B cell (primary cell): ENCODE measurements around the gene CSF1. TPM values are rescaled to one million over a fixed set of nuclear protein-coding genes. Genes with fewer than 3 reads are reported as not detected.

Source experiments
- ATAC-seq: fragments of 200-7000 bp; cut with Tn5 transposase; one replicate; pipeline ENCODE4 v1.10.0; 2021; ENCODE audit warnings: low read depth, mild to moderate bottlenecking, moderate number of reproducible peaks, moderate library complexity
- CTCF ChIA-PET: fragments of 350-600 bp; sonication (Branson Sonifier 250); formaldehyde crosslinking; loops from one replicate; lab custom pipeline; 2021; ENCODE audit warnings: antibody characterized with exemption, inconsistent platforms; lab: Charles Lee
- POLR2A ChIA-PET: fragments of 350-600 bp; sonication (Branson Sonifier 250); formaldehyde crosslinking; loops from one replicate; lab custom pipeline; 2021; ENCODE audit warnings: antibody characterized with exemption; lab: Charles Lee
- DNase-seq: peaks from one replicate; pipeline ENCODE4 v3.0.0; 2013
- H2AFZ ChIP-seq: 2 replicates; pipeline ENCODE4 v1.6.1; 2012; ENCODE audit warnings: mild to moderate bottlenecking, low read depth, low read length; ENCODE audit not compliant: insufficient read depth, poor library complexity, severe bottlenecking
- H3K27ac ChIP-seq, 2 donors: 1 replicate in 1 of 2; 2 replicates in 1 of 2; pipeline ENCODE4 v1.5.1; 2012 to 2013; ENCODE audit warnings: low read length in 2 of 2, mild to moderate bottlenecking in 2 of 2, moderate library complexity in 1 of 2
- H3K27me3 ChIP-seq, 4 experiments: fragments of 200-600 bp in 1 of 4; sonication (generic) in 1 of 4; replicated peaks in 1 of 4; 1 replicate in 2 of 4; 2 replicates in 2 of 4; pipeline versions ENCODE4 v1.6.1 to v1.7.0; 2013 to 2016; ENCODE audit warnings: low read length in 3 of 4, mild to moderate bottlenecking in 2 of 4, mixed read lengths in 1 of 4, moderate library complexity in 1 of 4; ENCODE audit not compliant: insufficient read depth in 4 of 4, control insufficient read depth in 3 of 4; ENCODE audit errors: control extremely low read depth in 1 of 4
- H3K36me3 ChIP-seq, 2 experiments: replicated peaks in 1 of 2; 1 replicate in 1 of 2; 2 replicates in 1 of 2; pipeline versions ENCODE4 v1.6.1 to v1.7.1; 2013; ENCODE audit warnings: low read length in 1 of 2; ENCODE audit not compliant: insufficient read depth in 2 of 2, control insufficient read depth in 1 of 2; ENCODE audit errors: control extremely low read depth in 1 of 2, extremely low read depth in 1 of 2
- H3K4me1 ChIP-seq, 2 donors: fragments of 200-600 bp in 1 of 2; sonication (generic) in 1 of 2; 1 replicate in 1 of 2; 2 replicates in 1 of 2; pipeline versions ENCODE4 v1.5.1 to v1.6.1; 2013 to 2017; ENCODE audit warnings: low read length in 2 of 2; ENCODE audit not compliant: control insufficient read depth in 2 of 2, insufficient read depth in 2 of 2
- H3K4me2 ChIP-seq: replicated peaks from 2 replicates; pipeline ENCODE3; 2012; ENCODE audit warnings: mild to moderate bottlenecking, low read depth, low read length; ENCODE audit not compliant: poor library complexity, severe bottlenecking
- H3K4me3 ChIP-seq, 5 experiments: fragments of 200-600 bp in 1 of 5; sonication (generic) in 1 of 5; 1 replicate in 3 of 5; 2 replicates in 2 of 5; pipeline versions ENCODE4 v1.5.1 to v1.7.0; 2011 to 2016; ENCODE audit warnings: low read length in 4 of 5, mild to moderate bottlenecking in 4 of 5, low read depth in 2 of 5, control low read depth in 1 of 5, moderate library complexity in 1 of 5; ENCODE audit not compliant: insufficient read depth in 1 of 5; ENCODE audit errors: control extremely low read depth in 1 of 5, extremely low read depth in 1 of 5
- H3K79me2 ChIP-seq: fragments of 200-600 bp; sonication (generic); one replicate; pipeline ENCODE4 v1.6.0; 2016; ENCODE audit warnings: low read length; ENCODE audit not compliant: control insufficient read depth, insufficient read depth
- H3K9ac ChIP-seq: fragments of 200-600 bp; sonication (generic); 2 replicates; pipeline ENCODE4 v1.6.1; 2017; ENCODE audit warnings: mild to moderate bottlenecking, low read length, moderate library complexity
- H3K9me3 ChIP-seq, 3 donors: one replicate each; pipeline versions ENCODE4 v1.6.1 to v1.7.1; 2013; ENCODE audit warnings: low read length in 2 of 3; ENCODE audit not compliant: control insufficient read depth in 2 of 3, insufficient read depth in 1 of 3; ENCODE audit errors: control extremely low read depth in 1 of 3
- H4K20me1 ChIP-seq: 2 replicates; pipeline ENCODE4 v1.6.0; 2012; ENCODE audit warnings: mild to moderate bottlenecking, low read length; ENCODE audit not compliant: insufficient read depth, control insufficient read depth, poor library complexity, severe bottlenecking
- H3K27ac Mint-ChIP-seq: one replicate; pipeline ENCODE4 v1.8.0; 2021; ENCODE audit warnings: mixed read lengths
- H3K27me3 Mint-ChIP-seq: one replicate; pipeline ENCODE4 v1.8.0; 2021; ENCODE audit warnings: mixed read lengths
- H3K4me1 Mint-ChIP-seq: one replicate; pipeline ENCODE4 v1.8.0; 2021; ENCODE audit warnings: mixed read lengths
- H3K4me3 Mint-ChIP-seq: one replicate; pipeline ENCODE4 v1.8.0; 2021; ENCODE audit warnings: mixed read lengths
- H3K9me3 Mint-ChIP-seq: one replicate; pipeline ENCODE4 v1.8.0; 2022; ENCODE audit warnings: mixed read lengths; ENCODE audit not compliant: insufficient read depth
- EZH2 ChIP-seq: IDR thresholded peaks from 2 replicates; pipeline ENCODE4 v1.6.1; 2012; ENCODE audit warnings: borderline replicate concordance, low read depth, mild to moderate bottlenecking, moderate library complexity, low read length; ENCODE audit not compliant: insufficient read depth, poor library complexity, severe bottlenecking
- WGBS: methylation state at CpG from one replicate; pipeline ENCODE4 v1.1.5; 2013; ENCODE audit warnings: missing lambda C conversion rate; ENCODE audit not compliant: insufficient coverage; 5-methylcytosine and 5-hydroxymethylcytosine counted together
- intact Hi-C: fragments of 100-400 bp; cut with micrococcal nuclease; formaldehyde crosslinking; loops from one replicate; pipeline ENCODE4 v1.10.0; 2022
- polyA plus RNA-seq: library from polyadenylated mRNA; depleted of rRNA; stranded (reverse); fragments of >200 nt; gene quantifications from 2 replicates; pipeline ENCODE4 v1.2.3, GENCODE V29; 2012
- total RNA-seq, 2 donors: library from RNA; stranded (reverse); fragments of 120-200 nt in 1 of 2; gene quantifications; 1 replicate in 1 of 2; 2 replicates in 1 of 2; pipeline versions ENCODE4 v1.2.3 to v1.2.4, GENCODE V29; 2013 to 2022
- TF ChIP-seq, protein P1 (sequence below): fragments of 200-600 bp; IDR thresholded peaks from one replicate; pipeline ENCODE4 v1.8.0; 2022; ENCODE audit warnings: antibody characterized with exemption, mild to moderate bottlenecking

CSF1 gene
- total and polyA plus RNA-seq, 2 donors (not counting 1 experiment from before 2014, with no cell fraction given), result 0.55 to 4.2 TPM

GRCh38 chr1:109902204-109902985 lies 8.3 kb upstream of the CSF1 start:
- H3K4me3 ChIP-seq, result no peak overlapping the region
- no peak overlapping the region for H3K27ac ChIP-seq
- POLR2A ChIA-PET, result no interaction called here
- H3K36me3 ChIP-seq, result no peaks in the 10 kb centered on the region
- Mint-ChIP-seq H3K9me3 (no peaks in the 10 kb centered on the region), H3K27ac (peak overlapping the region; percentile 22), H3K4me3 (no peak overlapping the region), H3K4me1 (peaks cover 20% of the 10 kb centered on the region), H3K27me3 (peaks cover 34% of the 10 kb centered on the region)
- H3K9me3 ChIP-seq, result peaks cover 0 to 9% (median 0%) of the 10 kb centered on the region in 3 donors
- peaks cover 0 to 42% (median 27%) of the 10 kb centered on the region in 4 experiments for H3K27me3 ChIP-seq
- ATAC-seq (no peak), DNase-seq (no peak)
- intact Hi-C loops, result no loop called here
- no peak overlapping the region for H3K4me2 ChIP-seq
- H3K4me1 ChIP-seq, result peaks cover 18 to 24% of the 10 kb centered on the region in 2 donors
- CTCF ChIA-PET, result interaction anchor here (1.3 to 1.5 kb wide), 3 partner anchors 15 to 158 kb away, joined by 3 read pairs; partner anchors contain the start of gene AHCYL1
- no peaks in the 10 kb centered on the region for H3K79me2 ChIP-seq
- H3K9ac ChIP-seq, result no peak overlapping the region
- TF ChIP-seq, protein P1, sequence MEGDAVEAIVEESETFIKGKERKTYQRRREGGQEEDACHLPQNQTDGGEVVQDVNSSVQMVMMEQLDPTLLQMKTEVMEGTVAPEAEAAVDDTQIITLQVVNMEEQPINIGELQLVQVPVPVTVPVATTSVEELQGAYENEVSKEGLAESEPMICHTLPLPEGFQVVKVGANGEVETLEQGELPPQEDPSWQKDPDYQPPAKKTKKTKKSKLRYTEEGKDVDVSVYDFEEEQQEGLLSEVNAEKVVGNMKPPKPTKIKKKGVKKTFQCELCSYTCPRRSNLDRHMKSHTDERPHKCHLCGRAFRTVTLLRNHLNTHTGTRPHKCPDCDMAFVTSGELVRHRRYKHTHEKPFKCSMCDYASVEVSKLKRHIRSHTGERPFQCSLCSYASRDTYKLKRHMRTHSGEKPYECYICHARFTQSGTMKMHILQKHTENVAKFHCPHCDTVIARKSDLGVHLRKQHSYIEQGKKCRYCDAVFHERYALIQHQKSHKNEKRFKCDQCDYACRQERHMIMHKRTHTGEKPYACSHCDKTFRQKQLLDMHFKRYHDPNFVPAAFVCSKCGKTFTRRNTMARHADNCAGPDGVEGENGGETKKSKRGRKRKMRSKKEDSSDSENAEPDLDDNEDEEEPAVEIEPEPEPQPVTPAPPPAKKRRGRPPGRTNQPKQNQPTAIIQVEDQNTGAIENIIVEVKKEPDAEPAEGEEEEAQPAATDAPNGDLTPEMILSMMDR, result no peak
- no peak for TF ChIP-seq EZH2
- 96% methylated on average over 8 of the region's 9 CpGs for WGBS
- H2AFZ ChIP-seq, result no peak overlapping the region
- peaks cover 10% of the 10 kb centered on the region for H4K20me1 ChIP-seq

GRCh38 chr1:109903376-109903930 lies 7.2 kb upstream of the CSF1 start:
- WGBS, result no CpG with 5 or more reads among the region's 2 CpGs
- DNase-seq, result no peak
- Histone ChIP-seq H4K20me1 (peaks cover 10% of the 10 kb centered on the region), H3K4me2 (no peak overlapping the region), H3K9me3 (peaks cover 0 to 9% (median 0%) of the 10 kb centered on the region in 3 donors), H3K36me3 (no peaks in the 10 kb centered on the region), H3K27me3 (peaks cover 0 to 49% (median 34%) of the 10 kb centered on the region in 4 experiments), H3K27ac (no peak overlapping the region), H3K9ac (no peak overlapping the region), H3K4me1 (peaks cover 18 to 24% of the 10 kb centered on the region in 2 donors), H2AFZ (no peak overlapping the region), H3K79me2 (no peaks in the 10 kb centered on the region), H3K4me3 (no peak overlapping the region)
- no peak for TF ChIP-seq EZH2
- TF ChIP-seq, protein P1, result no peak
- intact Hi-C loops, result no loop called here
- Mint-ChIP-seq H3K4me3 (no peak overlapping the region), H3K27me3 (peaks cover 45% of the 10 kb centered on the region), H3K27ac (no peak overlapping the region), H3K4me1 (peaks cover 29% of the 10 kb centered on the region), H3K9me3 (no peaks in the 10 kb centered on the region)
- CTCF ChIA-PET, result interaction anchor here (0.6 to 1.3 kb wide), 4 partner anchors 16 to 157 kb away, joined by 3 read pairs; no protein-coding TSS in a partner anchor
- POLR2A ChIA-PET, result no interaction called here
- no peak for ATAC-seq
